Suprapubic skin (tissue), 4 donors: ENCODE results near the gene CLMN.

Source experiments
- EP300 ChIP-seq: sonication (generic); formaldehyde crosslinking; IDR thresholded peaks from one replicate; pipeline ENCODE4 v1.6.1; 2017; ENCODE audit warnings: antibody characterized with exemption
- POLR2A ChIP-seq, 2 donors: fragments of 450-650 bp; IDR thresholded peaks; one replicate each; pipeline ENCODE4 v1.6.1; 2017; ENCODE audit warnings: antibody characterized with exemption in 2 of 2, mild to moderate bottlenecking in 2 of 2, moderate library complexity in 2 of 2
- POLR2AphosphoS5 ChIP-seq, 3 donors: sonication (generic); formaldehyde crosslinking; IDR thresholded peaks; one replicate each; pipeline ENCODE4 v1.6.1; 2017; ENCODE audit warnings: antibody characterized with exemption in 3 of 3
- TF ChIP-seq, protein P1 (sequence below), 2 donors: fragments of 200-600 bp in 1 of 2; fragments of 450-650 bp in 1 of 2; sonication (generic) in 1 of 2; IDR thresholded peaks; one replicate each; pipeline ENCODE4 v1.5.1; 2016 to 2019; ENCODE audit warnings: antibody characterized with exemption in 2 of 2, mild to moderate bottlenecking in 1 of 2, moderate library complexity in 1 of 2

DNA sequence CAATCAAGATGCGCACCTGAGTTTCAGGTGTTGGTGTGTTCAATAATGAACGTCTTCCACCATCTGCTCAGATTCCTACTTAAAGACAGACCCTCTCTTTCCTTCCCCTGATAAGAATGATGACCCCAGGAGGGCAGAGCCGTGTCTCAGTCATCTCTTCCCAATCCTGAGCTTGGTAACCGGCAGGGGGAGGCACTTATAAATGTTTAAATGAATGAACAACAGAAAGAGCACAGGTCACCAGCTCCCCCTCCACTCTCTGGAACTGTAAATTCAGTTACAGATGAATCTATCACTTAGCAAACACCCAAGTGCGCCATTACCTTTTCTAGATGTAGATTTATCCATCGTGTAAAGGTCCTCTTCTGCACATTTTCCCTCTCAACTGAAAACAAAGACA is 90.0 kb downstream of the CLMN start:
- TF ChIP-seq, protein P1, sequence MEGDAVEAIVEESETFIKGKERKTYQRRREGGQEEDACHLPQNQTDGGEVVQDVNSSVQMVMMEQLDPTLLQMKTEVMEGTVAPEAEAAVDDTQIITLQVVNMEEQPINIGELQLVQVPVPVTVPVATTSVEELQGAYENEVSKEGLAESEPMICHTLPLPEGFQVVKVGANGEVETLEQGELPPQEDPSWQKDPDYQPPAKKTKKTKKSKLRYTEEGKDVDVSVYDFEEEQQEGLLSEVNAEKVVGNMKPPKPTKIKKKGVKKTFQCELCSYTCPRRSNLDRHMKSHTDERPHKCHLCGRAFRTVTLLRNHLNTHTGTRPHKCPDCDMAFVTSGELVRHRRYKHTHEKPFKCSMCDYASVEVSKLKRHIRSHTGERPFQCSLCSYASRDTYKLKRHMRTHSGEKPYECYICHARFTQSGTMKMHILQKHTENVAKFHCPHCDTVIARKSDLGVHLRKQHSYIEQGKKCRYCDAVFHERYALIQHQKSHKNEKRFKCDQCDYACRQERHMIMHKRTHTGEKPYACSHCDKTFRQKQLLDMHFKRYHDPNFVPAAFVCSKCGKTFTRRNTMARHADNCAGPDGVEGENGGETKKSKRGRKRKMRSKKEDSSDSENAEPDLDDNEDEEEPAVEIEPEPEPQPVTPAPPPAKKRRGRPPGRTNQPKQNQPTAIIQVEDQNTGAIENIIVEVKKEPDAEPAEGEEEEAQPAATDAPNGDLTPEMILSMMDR (IDR thresholded peaks at IDR 0.05), result no peak
- TF ChIP-seq POLR2A (IDR thresholded peaks at IDR 0.05) (no peak), POLR2AphosphoS5 (IDR thresholded peaks at IDR 0.05) (no peak), EP300 (no peak)
